D341Med (cell line): Measurements from ENCODE around the gene EPS15.
"Not testable (repeated sequence)": the region's sequence is repeated elsewhere in the genome, so short reads cannot be mapped to it uniquely, and the experiment has no call there.

ENCODE experiments used
- DNase-seq: peaks from one replicate; pipeline ENCODE4 v3.0.0; 2012; ENCODE audit warnings: low spot score

The EPS15 gene

DNA sequence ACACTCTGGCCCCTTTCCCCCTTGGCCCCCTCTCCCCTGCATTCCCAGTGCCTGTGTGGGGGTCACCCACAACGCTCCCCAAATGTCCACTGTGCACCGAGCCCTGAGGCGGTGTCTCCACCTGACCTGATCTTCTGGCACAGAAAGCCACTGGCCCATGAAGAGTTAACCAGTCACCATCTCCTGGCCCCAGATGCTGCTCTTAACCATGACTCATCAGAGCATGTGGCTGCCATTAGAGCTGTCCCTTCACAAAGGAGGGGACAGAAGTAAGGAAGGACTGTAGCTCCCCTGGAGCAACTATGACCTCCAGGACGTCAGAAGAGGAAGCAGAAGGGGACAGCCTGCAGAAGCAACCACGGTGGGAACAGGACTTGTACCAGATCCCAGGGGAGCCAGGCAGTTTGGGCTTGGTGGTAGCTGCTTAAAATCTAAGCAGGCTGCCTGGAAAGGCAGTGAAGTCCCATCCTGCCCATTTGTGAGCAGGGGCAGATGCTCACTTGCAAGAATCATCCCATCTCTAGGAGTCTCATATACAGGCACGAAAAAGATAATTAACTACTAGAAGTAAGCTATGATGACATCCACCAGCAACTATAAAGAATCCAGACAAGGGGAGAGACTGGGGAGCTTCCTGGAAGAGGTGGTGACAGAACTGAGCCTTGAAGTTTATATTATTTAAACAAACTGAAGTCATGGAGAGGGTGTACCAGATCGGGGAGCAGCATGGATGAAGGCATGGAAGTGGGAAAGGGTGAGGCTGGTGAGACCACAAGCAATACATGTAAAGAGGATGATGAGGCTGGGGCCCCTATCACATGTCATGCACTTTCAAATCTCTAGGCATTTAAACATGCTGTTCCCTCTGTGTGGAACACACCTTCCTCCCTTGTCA, 187.6 kb downstream of the EPS15 start:
- no peak for DNase-seq

- peak; percentile 44 for DNase-seq
Measured at GRCh38 chr1:51330331-51331201, 188.5 kb downstream of the EPS15 start, which contains the start of gene TTC39A. TSS of gene TTC39A (minus strand) at chr1:51330562. CDS start at chr1:51330477, 85 bp downstream.

GRCh38 chr1:51329443-51330325, 189.4 kb downstream of the EPS15 start:
- DNase-seq = no peak

DNA sequence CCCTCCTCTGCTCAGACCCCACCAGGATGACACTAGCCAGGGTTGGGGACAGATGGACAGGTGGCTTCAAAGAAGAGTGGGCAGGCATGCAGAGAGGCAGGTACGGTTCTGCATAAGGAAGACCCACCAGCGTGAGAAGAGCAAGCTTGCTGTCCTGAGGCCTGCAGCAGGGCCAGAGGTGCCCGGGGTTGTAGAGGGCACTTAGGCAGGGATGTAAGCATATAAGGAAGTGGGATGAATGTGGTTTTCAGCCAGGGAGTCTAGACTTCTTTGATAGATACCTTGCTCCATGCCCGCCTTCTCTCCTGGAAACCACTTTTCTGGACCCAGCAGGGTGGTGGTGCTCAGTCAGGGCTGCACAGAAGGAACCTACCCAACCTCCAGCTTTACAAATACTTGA, 190.1 kb downstream of the EPS15 start:
- DNase-seq = no peak

GRCh38 chr1:51328279-51328678, 190.8 kb downstream of the EPS15 start:
- no peak for DNase-seq

DNA sequence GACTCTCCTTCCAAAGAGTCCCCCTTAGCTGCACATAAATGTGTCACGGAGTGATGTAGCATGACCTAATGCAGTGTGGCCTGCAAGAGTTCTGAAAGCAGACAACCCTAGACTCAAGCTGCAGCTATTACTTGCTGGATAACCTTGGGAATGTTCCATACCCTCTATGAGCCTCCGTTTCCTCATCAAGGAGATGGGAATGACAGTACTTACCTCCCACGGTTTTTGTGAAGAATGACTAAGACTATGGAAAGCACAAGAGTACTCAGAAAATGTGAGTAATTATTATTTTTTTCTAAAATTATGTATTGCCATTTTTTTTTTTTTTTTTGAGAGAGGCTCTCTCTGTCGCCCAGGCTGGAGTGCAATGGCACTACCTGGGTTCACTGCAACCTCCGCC, 191.7 kb downstream of the EPS15 start:
- DNase-seq = no peak

GRCh38 chr1:51326839-51327238, 192.2 kb downstream of the EPS15 start:
- no peak for DNase-seq

DNA sequence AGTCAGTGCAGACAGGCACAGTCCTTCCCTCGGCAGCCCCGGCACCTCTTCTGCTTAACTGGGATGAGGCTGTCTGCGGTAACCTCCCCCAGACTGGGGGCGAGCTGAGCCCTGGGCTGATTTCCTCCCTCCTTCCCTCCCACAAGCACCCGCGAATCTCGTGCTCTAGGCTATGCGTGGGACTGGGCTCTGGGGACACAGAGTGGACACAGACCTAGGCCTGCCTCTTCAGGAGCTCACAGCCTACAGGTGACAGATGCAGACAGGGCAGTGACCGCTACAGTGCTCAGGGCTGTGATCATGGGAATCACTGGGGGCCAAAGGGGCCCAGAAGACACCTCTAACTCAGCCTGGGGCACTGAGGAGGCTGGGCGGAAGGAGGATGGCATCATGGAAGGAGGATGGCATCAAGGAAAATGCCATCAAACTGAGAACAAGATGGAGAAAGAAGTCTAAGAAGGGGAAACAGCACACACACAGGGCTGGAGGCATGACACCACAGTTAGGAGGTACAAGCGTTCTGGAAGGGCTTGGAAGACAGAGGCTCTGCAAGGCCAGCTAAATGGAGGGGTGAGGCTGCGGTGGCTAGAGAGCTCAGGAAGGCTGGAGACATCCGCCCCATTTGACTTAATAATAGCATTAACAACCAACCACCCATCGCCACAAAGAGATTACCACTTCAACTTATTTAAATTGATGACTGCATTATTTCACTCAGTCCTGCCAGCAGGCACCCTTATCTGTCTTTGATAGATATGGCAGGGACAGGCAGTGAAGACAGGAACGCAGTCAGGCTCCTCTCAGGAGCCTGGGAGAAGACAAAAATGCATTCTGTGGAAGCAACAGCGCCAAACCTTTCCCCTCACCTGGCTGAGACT, 192.9 kb downstream of the EPS15 start:
- DNase-seq = no peak

GRCh38 chr1:51325391-51325790, 193.7 kb downstream of the EPS15 start:
- no peak for DNase-seq

DNA sequence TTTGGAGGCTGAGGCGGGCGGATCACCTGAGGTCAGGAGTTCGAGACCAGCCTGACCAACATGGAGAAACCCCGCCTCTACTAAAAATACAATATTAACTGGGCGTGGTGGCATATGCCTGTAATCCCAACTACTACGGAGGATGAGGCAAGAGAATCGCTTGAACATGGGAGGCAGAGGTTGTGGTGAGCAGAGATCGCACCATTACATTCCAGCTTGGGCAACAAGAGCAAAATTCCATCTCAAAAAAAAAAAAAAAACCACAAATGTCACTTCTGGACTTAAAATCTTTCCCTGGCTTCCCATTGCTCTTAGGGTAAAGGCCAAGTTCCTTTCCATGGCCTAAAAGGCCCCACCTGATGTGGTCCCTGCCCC, 194.1 kb downstream of the EPS15 start:
- not testable (repeated sequence) for DNase-seq

DNA sequence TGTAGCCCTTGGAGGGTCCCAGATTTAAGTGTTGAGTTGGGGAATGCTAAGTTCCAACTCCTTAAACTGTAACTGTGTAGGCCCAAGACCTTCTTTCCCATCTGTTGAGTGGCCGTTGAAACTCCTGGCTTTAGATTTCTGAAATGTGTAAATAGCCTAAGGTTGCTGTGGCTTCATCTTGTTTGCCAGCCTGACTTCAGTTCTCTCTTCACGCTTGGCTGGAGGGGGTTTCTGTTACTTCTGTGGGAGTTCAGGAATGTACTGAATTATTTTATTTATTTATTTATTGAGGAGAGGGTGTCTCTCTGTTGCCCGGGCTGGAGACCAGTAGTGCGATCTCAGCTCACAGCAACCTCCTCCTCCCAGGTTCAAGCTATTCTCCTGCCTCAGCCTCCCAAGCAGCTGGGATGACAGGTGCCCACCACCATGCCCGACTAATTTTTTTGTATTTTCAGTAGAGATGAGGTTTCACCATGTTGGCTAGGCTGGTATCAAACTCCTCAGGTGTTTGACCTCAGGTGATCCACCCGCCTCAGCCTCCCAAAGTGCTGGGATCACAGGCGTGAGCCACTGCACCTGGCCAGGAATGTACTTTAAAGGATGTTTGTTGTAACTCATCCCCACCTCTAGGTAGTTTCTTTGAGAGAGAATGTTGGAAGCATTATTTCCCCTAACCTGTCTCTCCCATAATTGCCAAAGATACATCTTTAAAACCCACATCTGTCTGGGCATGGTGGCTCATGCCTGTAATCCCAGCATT, 194.6 kb downstream of the EPS15 start:
- no peak for DNase-seq

DNA sequence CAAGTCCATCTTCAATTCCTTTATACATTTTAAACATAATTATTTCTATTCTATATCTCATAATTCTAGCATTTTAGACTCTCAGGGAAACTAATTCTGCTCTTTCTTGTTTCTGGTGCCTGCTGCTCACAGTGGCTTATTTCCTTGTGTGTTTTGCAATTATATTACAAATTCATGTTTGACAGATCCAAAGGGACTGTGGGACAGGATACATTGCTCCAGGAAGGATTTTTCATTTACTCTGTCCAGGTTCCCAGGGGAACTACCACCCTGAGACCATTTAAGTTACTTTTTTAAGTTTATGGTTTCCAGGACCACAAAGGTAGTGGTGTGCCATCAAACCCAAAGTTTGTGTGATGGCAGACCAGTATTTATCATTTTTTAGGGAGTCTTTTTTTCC, 195.3 kb downstream of the EPS15 start:
- no peak for DNase-seq

GRCh38 chr1:51322417-51323101, 196.5 kb downstream of the EPS15 start:
- DNase-seq = no peak

DNA sequence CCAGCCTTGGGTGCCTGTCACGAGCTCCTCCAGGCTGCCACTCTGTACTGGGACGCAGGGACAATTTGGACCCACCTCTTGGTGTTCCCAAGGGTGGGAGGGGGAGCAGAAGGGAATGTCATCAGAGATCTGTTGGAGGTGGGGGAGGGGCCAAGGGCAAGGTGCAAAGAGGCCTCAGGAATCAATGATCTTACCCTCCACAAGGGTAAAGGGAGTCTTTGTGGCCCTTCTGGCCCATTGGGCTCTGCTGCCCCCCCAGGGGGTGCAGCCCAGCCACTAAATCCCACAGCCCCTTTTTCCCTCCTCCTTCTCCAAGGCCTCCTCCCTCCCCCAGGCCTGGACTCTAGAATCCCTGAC, 197.2 kb downstream of the EPS15 start:
- no peak for DNase-seq

- no peak for DNase-seq
Measured at GRCh38 chr1:51320967-51321923, 197.8 kb downstream of the EPS15 start.

- DNase-seq = no peak
Measured at GRCh38 chr1:51317798-51318197, 201.3 kb downstream of the EPS15 start.

DNA sequence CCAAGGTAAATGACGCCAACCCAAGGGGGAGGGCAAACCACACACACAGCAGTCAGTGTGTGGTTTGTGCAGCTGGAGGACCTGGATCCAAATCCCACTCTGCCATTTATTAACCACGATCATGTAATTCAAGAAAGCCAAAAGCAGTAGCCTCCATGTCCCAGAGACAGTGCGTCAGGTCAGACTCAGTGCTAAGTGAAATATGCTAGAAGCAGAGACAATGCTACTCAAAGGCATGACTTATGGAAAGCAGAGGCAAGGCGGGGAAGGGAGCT, 202.3 kb downstream of the EPS15 start:
- no peak for DNase-seq

GRCh38 chr1:51316113-51316845, 202.8 kb downstream of the EPS15 start:
- no peak for DNase-seq
